ENCODE measurements around the gene OLIG1. TPM values are rescaled to one million over a fixed set of nuclear protein-coding genes. Genes with fewer than 3 reads are reported as not detected.

The OLIG1 gene
- total and polyA plus RNA-seq, 2 donors (not counting 1 experiment from before 2014, with no cell fraction given): 0.33 TPM; not detected in 1

GRCh38 chr21:33020558-33021100 is 49.3 kb upstream of the OLIG1 start:
- H3K4me2 ChIP-seq (replicated peaks; ENCODE audit: low read depth, low read length, poor library complexity, severe bottlenecking): peak overlapping the region; percentile 46
- H2AFZ ChIP-seq (ENCODE audit: insufficient read depth, low read depth, low read length, poor library complexity, severe bottlenecking): no peak overlapping the region
- no peak overlapping the region for H3K4me3 ChIP-seq (ENCODE audit: control extremely low read depth in 1 of 5, extremely low read depth in 1 of 5, insufficient read depth in 1 of 5, low read depth in 2 of 5, low read length in 4 of 5)
- ChIA-PET CTCF (no interaction called here), POLR2A (interaction anchor here (0.6 kb wide), 1 partner anchor 301 kb away, joined by 5 read pairs; no protein-coding TSS in a partner anchor)
- H3K4me1 Mint-ChIP-seq: peaks cover 20% of the 10 kb centered on the region
- H3K27ac Mint-ChIP-seq: no peak overlapping the region
- no peaks in the 10 kb centered on the region for H3K9me3 Mint-ChIP-seq (ENCODE audit: insufficient read depth)
- TF ChIP-seq EZH2 (IDR thresholded peaks at IDR 0.05; ENCODE audit: borderline replicate concordance, insufficient read depth, low read depth, low read length, poor library complexity, severe bottlenecking) (no peak), CTCF (IDR thresholded peaks at IDR 0.05) (no peak)
- H3K27me3 Mint-ChIP-seq: peaks cover 74% of the 10 kb centered on the region
- H3K36me3 ChIP-seq (replicated peaks in 1 of 2; ENCODE audit: control extremely low read depth in 1 of 2, control insufficient read depth in 1 of 2, extremely low read depth in 1 of 2, insufficient read depth in 2 of 2, low read length in 1 of 2): no peaks in the 10 kb centered on the region
- peaks cover 0 to 22% (median 0%) of the 10 kb centered on the region in 3 donors for H3K9me3 ChIP-seq (ENCODE audit: control extremely low read depth in 1 of 3, control insufficient read depth in 2 of 3, insufficient read depth in 1 of 3, low read length in 2 of 3)
- no peaks in the 10 kb centered on the region for H4K20me1 ChIP-seq (ENCODE audit: control insufficient read depth, insufficient read depth, low read length, poor library complexity, severe bottlenecking)
- ATAC-seq (ENCODE audit: low read depth) (no peak), DNase-seq (peak; percentile 11)
- no peak overlapping the region for H3K27ac ChIP-seq (ENCODE audit: low read length in 2 of 2)
- H3K27me3 ChIP-seq (replicated peaks in 1 of 4; ENCODE audit: control extremely low read depth in 1 of 4, control insufficient read depth in 3 of 4, insufficient read depth in 4 of 4, low read length in 3 of 4): peaks cover 0 to 86% (median 49%) of the 10 kb centered on the region in 4 experiments
- peak overlapping the region; percentile 16 for H3K4me3 Mint-ChIP-seq
- intact Hi-C loops (cut with micrococcal nuclease): no loop called here
- no peak overlapping the region for H3K9ac ChIP-seq (ENCODE audit: low read length)
- no peaks in the 10 kb centered on the region for H3K79me2 ChIP-seq (ENCODE audit: control insufficient read depth, insufficient read depth, low read length)
- 2% methylated on average over 6 of the region's 16 CpGs for WGBS (ENCODE audit: insufficient coverage)
- H3K4me1 ChIP-seq (ENCODE audit: control insufficient read depth in 2 of 2, insufficient read depth in 2 of 2, low read length in 2 of 2): peaks cover 11 to 35% of the 10 kb centered on the region in 2 donors

- intact Hi-C loops (cut with micrococcal nuclease): no loop called here
- Mint-ChIP-seq H3K4me1 (peaks cover 24% of the 10 kb centered on the region), H3K27ac (no peak overlapping the region), H3K9me3 (ENCODE audit: insufficient read depth) (no peaks in the 10 kb centered on the region), H3K4me3 (no peak overlapping the region), H3K27me3 (peaks cover 73% of the 10 kb centered on the region)
- no peak overlapping the region for H3K4me3 ChIP-seq (ENCODE audit: control extremely low read depth in 1 of 5, extremely low read depth in 1 of 5, insufficient read depth in 1 of 5, low read depth in 2 of 5, low read length in 4 of 5)
- H3K27ac ChIP-seq (ENCODE audit: low read length in 2 of 2): no peak overlapping the region
- no peaks in the 10 kb centered on the region for H3K36me3 ChIP-seq (replicated peaks in 1 of 2; ENCODE audit: control extremely low read depth in 1 of 2, control insufficient read depth in 1 of 2, extremely low read depth in 1 of 2, insufficient read depth in 2 of 2, low read length in 1 of 2)
- no peak overlapping the region for H3K9ac ChIP-seq (ENCODE audit: low read length)
- H3K9me3 ChIP-seq (ENCODE audit: control extremely low read depth in 1 of 3, control insufficient read depth in 2 of 3, insufficient read depth in 1 of 3, low read length in 2 of 3): peaks cover 0 to 27% (median 0%) of the 10 kb centered on the region in 3 donors
- no peak for ATAC-seq (ENCODE audit: low read depth)
- H4K20me1 ChIP-seq (ENCODE audit: control insufficient read depth, insufficient read depth, low read length, poor library complexity, severe bottlenecking): no peaks in the 10 kb centered on the region
- WGBS (ENCODE audit: insufficient coverage): 15% methylated on average over 10 of the region's 11 CpGs
- H2AFZ ChIP-seq (ENCODE audit: insufficient read depth, low read depth, low read length, poor library complexity, severe bottlenecking): no peak overlapping the region
- peaks cover 17 to 39% of the 10 kb centered on the region in 2 donors for H3K4me1 ChIP-seq (ENCODE audit: control insufficient read depth in 2 of 2, insufficient read depth in 2 of 2, low read length in 2 of 2)
- no peak for TF ChIP-seq EZH2 (IDR thresholded peaks at IDR 0.05; ENCODE audit: borderline replicate concordance, insufficient read depth, low read depth, low read length, poor library complexity, severe bottlenecking)
- peaks cover 0 to 87% (median 51%) of the 10 kb centered on the region in 4 experiments for H3K27me3 ChIP-seq (replicated peaks in 1 of 4; ENCODE audit: control extremely low read depth in 1 of 4, control insufficient read depth in 3 of 4, insufficient read depth in 4 of 4, low read length in 3 of 4)
- no peak overlapping the region for H3K4me2 ChIP-seq (replicated peaks; ENCODE audit: low read depth, low read length, poor library complexity, severe bottlenecking)
- DNase-seq: no peak
- CTCF ChIA-PET: no interaction called here
- no peaks in the 10 kb centered on the region for H3K79me2 ChIP-seq (ENCODE audit: control insufficient read depth, insufficient read depth, low read length)
- POLR2A ChIA-PET: no interaction called here
Measured at GRCh38 chr21:33021150-33021549, 48.8 kb upstream of the OLIG1 start.

All from B cell (primary cell).